ENCODE measurements around the gene STAT3.
"Not testable (repeated sequence)": the region's sequence is repeated elsewhere in the genome, so short reads cannot be mapped to it uniquely, and the experiment has no call there.

The STAT3 gene

GRCh38 chr17:42380935-42381334 is 7.3 kb downstream of the STAT3 start:
- DNase-seq: no peak

- peak; percentile 26 for DNase-seq
These were observed 9.2 kb downstream of the STAT3 start for GRCh38 chr17:42378959-42379594.

GRCh38 chr17:42378359-42378958 is 9.8 kb downstream of the STAT3 start:
- no peak for DNase-seq

- DNase-seq: no peak
These were observed 14.3 kb downstream of the STAT3 start for GRCh38 chr17:42373896-42374295.

GRCh38 chr17:42372142-42372541 is 16.1 kb downstream of the STAT3 start:
- DNase-seq: no peak

- DNase-seq: not testable (repeated sequence)
These were observed 19.3 kb downstream of the STAT3 start for GRCh38 chr17:42368797-42369561.

GRCh38 chr17:42368310-42368709 is 19.9 kb downstream of the STAT3 start:
- not testable (repeated sequence) for DNase-seq

GRCh38 chr17:42366176-42367023 is 21.8 kb downstream of the STAT3 start:
- DNase-seq: not testable (repeated sequence)

GRCh38 chr17:42365136-42365535 is 23.1 kb downstream of the STAT3 start:
- no peak for DNase-seq

- DNase-seq: no peak
These were observed 24.3 kb downstream of the STAT3 start for GRCh38 chr17:42363767-42364585.

- DNase-seq: no peak
These were observed 25.0 kb downstream of the STAT3 start for GRCh38 chr17:42363231-42363630.

- DNase-seq: no peak
These were observed 25.8 kb downstream of the STAT3 start for GRCh38 chr17:42362245-42362961.

GRCh38 chr17:42361781-42362186 is 26.5 kb downstream of the STAT3 start:
- DNase-seq: no peak

- not testable (repeated sequence) for DNase-seq
These were observed 27.9 kb downstream of the STAT3 start for GRCh38 chr17:42360388-42360787.

GRCh38 chr17:42359133-42359532 is 29.1 kb downstream of the STAT3 start:
- no peak for DNase-seq

GRCh38 chr17:42358434-42358833 is 29.8 kb downstream of the STAT3 start:
- DNase-seq: no peak

- DNase-seq: no peak
These were observed 33.0 kb downstream of the STAT3 start for GRCh38 chr17:42354956-42355843.

GRCh38 chr17:42348104-42348503 is 40.1 kb downstream of the STAT3 start:
- no peak for DNase-seq

- no peak for DNase-seq
These were observed 40.6 kb downstream of the STAT3 start for GRCh38 chr17:42347606-42348005.

- DNase-seq: no peak
These were observed 41.0 kb downstream of the STAT3 start for GRCh38 chr17:42347198-42347597.
